Vagina (tissue), 2 donors: Measurements from ENCODE around the gene ZNF501.

ENCODE experiments used
- CTCF ChIP-seq, 3 experiments: fragments of 450-650 bp in 2 of 3; fragments of 200-600 bp in 1 of 3; sonication (generic) in 1 of 3; IDR thresholded peaks; one replicate each; pipeline ENCODE4 v1.5.1; 2017 to 2019; ENCODE audit warnings: antibody characterized with exemption in 3 of 3, mild to moderate bottlenecking in 2 of 3, moderate library complexity in 2 of 3
- POLR2A ChIP-seq, 2 donors: fragments of 450-650 bp; IDR thresholded peaks; one replicate each; pipeline ENCODE4 v1.6.1; 2017; ENCODE audit warnings: antibody characterized with exemption in 2 of 2, mild to moderate bottlenecking in 2 of 2, moderate library complexity in 2 of 2

DNA sequence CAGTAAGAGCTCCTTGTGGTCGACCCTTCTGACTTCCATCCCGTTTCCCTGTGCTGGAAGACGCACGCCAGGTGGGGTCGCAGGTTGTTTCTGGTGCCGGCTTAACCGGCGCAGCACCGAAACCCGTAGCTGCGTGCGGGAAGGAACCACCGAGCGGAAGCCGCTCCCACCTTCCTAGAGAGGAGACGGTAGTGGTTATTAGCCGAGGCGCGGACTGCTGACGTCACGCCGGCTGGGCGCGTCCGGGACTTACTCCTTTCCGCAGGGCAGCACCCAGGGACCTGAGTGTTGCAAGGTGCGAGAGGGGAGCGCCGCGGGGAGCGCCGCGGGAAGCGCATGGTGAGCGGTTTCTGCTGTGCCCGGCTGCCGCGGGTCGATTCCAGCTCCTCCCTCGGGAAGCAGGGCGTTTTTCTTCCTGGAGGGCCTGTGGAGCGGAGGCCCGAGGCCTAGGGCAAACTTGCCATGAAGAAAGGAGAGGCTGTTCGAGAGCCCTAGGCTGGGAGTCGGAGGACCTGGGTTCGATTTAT, at the start of gene ZNF501:
- TF ChIP-seq CTCF (IDR thresholded peaks at IDR 0.05) (no peak), POLR2A (IDR thresholded peaks at IDR 0.05) (no peak)
